GM12874 (cell line): ENCODE results near the gene GPS1.

Experiments used
- CTCF ChIP-seq: IDR thresholded peaks from 2 replicates; pipeline ENCODE4 v1.5.1; 2011; ENCODE audit warnings: low read depth, mild to moderate bottlenecking, control low read depth, low read length, moderate library complexity; ENCODE audit not compliant: insufficient read depth

The GPS1 gene

GRCh38 chr17:82076785-82077591, 25.3 kb downstream of the GPS1 start:
- TF ChIP-seq CTCF: no peak

GRCh38 chr17:82077617-82078358, 26.1 kb downstream of the GPS1 start:
- TF ChIP-seq CTCF: no peak

GRCh38 chr17:82078433-82078832, 26.7 kb downstream of the GPS1 start:
- no peak for TF ChIP-seq CTCF

- TF ChIP-seq CTCF: no peak
These were observed 27.4 kb downstream of the GPS1 start for GRCh38 chr17:82079001-82079677.

- no peak for TF ChIP-seq CTCF
These were observed 28.5 kb downstream of the GPS1 start for GRCh38 chr17:82080048-82080788.

- no peak for TF ChIP-seq CTCF
These were observed 29.2 kb downstream of the GPS1 start for GRCh38 chr17:82080789-82081464.
